HG02642 (cell line): ENCODE measurements around the gene FLRT1.

ENCODE experiments used
- ATAC-seq: cut with Tn5 transposase; IDR thresholded peaks from one replicate; pipeline ENCODE4 v1.9.1; 2021; ENCODE audit warnings: mild to moderate bottlenecking; ENCODE audit not compliant: unreplicated experiment, poor library complexity

FLRT1 gene

DNA sequence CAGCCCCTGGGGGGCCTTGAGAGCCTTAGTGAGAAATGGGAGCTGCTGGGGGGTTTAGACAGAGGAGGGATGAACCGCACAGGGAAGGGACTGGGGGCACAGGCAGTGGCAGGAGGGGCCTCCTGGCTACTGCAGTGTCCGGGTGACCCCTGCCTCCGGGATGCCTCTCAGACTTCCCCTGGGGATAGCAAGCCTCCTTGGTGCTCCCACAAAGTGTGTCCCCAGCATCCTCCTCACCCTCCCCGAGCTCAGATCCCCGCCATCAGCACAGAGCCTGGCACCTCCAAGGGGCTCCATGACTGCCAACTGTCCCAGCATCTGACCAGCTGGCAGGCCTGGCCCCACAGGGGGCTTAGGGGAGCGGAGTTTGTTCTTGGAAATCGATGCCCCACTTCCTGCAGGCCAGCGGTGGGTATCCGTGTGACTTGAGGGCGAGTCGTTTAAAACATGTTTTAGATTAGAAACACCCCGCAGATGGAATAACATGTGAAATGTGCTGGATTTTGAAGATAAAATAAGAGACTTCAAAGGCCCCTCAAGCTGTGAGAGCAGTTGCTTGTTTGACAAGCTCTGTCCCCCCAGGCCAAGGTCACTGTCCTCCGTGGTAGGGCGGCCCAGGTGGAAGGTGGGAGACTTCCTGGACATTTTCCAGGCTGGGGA is 13.5 kb upstream of the FLRT1 start:
- no peak for ATAC-seq

DNA sequence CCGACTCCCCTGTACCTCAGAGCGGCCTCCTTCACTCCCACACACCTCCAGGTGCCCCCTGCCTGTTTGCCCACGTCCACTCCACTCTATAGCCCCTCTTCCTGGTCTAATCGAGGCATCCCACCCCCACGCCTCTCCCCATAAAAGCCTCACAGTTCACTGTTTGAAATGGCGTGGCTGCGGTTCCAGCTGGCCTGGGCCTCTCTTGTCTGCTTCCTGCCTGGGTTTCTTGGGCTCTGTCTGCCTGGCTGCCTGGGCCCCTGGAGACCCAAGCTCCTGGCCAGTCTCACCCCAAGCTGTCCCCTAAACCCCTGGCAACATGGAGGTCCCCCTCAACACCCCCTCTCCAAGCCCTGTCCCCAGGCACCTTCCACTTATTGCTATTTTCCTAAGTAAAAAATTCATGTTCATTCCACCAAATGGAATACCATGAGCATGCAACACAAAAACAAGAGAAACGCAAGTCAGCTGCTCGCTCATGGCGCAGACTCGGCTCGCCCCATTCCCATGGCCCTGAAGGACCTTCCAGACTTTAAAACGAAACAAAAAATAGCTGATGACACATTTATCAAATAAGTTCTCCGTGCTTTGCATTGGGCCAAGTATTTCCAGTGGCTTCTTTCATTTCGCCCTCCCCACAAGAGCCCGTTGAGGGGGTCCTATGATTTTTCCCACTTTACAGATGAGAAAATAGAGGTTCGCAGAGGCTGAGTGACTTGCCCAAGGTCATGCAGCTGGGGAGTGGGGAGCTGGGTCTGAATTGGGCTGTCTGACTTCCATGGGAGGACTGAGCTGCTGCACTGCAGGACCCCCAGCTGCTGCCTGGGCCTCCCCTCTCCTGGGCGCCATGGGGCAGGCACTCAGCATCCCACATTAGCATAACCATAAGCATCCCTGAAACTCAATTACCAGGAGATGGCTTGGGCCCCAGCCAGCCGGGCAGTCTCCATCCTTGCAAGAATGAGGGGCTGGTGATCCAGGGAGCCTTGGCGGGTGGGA is 11.7 kb upstream of the FLRT1 start:
- ATAC-seq: no peak

DNA sequence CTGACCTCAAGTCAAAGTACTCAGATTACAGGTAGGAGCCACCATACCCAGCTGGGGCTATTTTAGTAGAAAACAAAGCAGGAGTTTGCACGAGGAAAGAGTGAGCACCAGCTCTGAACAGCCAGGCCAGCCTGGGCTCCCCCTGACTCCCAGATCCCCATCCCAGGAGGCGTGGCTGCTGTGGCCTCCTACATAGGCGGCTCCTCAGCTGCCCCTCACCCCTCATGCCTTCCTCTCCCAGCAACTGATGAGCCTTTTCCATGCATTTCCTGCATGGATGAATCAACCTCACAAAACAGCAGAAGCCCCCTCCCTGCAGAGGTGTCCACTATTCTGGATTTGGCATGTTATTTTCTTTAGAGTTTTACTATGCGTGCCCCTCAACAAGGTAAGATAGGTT is 10.5 kb upstream of the FLRT1 start:
- ATAC-seq: no peak

DNA sequence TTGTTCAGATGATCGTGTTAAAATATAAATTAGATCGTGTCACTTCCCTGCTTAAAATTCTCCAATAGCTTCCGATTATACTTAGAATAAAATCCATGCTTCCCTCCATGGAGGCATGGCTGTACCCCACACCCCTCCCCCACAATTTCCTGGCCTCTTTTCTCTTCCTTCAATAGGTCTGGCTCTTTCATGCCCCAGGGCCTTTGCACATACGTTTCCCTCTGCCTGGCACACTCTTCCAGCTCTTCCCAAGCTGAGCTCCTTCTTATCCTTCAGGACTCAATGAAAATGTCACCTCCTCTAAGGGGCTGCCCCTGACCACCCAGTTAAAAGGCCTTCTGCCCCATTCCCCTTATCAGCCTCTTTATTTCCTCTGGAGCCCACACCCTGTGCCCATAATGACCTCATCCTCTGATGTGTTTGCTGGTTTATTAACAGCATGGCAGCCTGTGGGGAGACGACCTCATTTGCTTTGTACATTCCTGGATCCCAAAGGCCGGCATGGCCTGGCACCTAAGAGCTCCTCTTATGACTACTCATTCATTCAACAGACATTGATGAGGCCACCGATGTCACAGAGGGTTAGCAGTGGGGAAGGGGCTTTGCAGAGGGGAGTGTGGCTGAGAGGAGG is 9.0 kb upstream of the FLRT1 start:
- ATAC-seq: no peak

DNA sequence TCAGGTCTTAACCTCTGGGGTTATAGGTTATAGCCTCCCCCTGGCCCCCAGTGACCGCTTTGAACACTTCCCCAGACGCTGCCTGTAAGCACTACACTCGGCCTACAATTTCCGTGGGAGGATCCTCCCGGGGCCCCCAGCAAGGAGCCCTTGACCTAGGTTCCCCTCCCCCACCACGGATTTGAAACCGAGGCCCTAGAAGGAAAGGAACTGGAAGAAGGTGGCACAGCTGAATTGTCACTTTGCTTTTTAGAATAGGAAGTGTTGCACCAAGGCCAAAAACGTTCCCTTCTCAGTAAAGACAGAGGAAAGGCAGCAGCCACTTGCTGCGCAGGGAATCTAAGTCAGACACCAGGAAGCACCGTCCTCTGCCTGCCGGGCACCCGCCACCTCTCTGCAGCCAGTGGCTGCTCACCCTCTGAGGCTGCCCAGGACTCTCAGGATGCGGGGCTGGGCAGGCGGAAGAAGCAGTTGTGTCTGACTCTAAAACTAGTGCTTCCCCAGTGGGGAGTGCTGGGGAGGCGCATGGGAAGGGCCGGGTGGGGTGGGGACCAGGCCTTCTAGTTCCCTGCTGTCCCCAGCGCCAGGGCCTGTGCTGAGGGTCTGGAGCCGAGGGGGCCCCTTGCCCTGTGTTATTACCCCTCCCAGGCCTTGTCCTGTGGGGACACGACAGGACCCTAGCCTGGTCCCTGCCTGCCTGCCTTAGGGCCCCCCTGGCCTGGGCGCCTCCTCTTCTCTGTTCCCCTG is 7.9 kb upstream of the FLRT1 start:
- no peak for ATAC-seq

DNA sequence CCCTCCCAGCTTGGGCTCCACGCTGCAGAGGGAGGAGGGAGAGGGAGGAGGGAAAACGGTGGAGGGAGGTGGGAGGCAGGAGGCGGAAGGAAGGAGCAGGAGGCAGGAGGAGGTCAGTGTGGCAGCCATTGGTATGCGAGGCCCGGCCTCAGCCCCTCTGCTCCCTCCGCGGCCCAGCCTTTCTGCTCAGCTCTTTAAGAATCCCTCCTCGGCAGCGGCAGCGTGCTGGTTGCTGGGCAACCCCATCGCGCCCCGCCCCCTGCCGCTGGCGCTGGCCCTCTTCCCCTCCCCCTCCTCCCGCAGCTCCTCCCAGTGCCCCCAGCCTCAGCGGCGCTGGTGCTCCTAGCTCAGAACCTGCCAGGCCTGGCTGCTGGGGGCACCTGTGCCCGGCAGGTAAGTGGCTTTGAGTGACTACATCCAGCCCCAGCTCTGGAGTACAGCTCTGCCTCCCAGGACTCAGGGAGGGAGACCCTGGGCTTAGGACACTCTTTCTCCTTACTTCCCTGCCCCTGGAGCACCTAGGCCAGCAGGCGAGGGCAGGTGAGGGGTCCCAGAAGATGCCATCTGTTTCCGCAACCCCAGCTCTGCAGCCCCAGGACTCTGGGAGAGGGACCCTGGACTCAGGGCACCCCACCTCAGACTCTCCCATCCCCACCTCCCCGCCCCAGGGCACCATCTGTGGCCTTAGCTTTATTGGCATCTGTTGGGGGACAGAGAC is 7.2 kb upstream of the FLRT1 start:
- no peak for ATAC-seq

DNA sequence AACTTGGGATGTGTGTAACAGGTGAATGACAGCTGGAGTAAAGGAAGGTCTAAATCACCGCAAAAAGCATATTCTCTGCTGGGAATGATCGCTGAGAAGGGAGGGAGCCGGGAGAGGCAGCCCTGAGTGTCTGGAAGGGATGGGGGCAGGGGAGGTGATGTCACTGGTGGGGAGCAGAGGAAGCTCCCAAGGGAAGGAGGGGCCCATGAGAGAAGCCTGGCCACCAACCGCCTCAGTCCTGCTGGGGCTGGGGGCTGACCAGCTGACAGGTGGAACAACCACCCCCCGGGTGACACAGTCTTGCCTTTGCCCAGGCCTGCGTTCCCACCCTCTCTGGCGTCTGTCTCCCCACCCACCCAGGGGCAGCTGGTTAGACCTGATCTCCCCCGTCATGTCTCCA is 6.0 kb upstream of the FLRT1 start:
- ATAC-seq: no peak

DNA sequence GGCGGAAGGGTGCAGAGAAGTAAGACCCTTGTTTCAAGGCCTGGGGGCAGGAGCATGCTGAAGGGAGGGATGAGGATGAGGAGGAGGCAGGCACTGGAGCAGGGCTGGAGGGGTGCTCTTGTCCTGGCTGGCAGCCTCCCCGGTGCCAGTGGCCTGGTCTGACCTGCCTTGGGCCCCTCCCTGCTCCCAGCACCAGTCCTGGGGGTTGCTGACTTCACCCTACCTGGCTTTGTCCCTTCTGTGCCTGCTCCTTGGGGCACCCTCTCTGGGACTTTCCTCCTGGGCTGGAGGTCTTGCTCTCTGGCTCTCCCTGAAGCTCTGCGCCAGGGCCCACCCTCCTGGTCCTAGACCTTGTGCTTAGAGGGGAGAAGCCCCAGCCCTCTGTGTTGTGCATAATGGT is 4.7 kb upstream of the FLRT1 start:
- no peak for ATAC-seq

DNA sequence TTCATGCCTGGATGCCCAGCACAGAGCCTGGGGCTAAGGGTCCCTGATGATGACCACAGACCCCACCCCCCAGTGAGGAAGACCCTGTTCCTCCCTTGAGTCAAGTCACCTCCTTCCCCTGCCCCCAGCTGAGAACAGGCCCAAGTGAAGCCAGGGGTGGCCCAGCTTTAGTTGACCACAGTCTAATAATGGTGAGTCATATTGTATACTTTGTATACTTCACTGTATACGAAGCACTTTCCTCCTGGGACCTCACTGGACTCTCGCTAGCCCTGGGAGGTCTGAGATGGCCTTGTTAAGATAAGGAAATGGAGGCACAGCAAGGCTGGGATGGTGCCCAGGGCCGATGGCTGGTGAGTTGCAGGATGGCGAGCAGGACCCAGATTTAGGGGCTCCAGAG is 3.7 kb upstream of the FLRT1 start:
- no peak for ATAC-seq

DNA sequence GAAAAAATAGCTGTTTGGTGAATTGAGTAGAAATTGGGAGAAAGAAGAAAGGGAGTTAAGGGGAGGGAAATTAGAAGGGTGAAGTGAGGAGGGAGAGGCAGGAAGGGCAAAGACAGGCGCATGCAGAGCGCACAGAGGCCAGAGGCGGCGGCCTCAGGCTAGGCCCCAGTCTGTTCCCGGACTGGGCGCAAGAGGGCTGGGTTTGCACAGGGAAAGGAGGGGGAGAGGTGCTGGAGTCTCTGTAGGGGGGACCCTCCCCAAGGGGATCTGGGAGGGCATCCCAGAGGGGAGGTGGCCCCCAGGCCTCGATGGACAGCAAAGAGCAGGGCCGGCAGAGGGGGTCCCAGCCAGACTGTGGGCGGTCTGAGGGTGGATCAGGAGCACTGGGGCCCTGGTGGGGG is 1.3 kb upstream of the FLRT1 start:
- ATAC-seq: no peak

DNA sequence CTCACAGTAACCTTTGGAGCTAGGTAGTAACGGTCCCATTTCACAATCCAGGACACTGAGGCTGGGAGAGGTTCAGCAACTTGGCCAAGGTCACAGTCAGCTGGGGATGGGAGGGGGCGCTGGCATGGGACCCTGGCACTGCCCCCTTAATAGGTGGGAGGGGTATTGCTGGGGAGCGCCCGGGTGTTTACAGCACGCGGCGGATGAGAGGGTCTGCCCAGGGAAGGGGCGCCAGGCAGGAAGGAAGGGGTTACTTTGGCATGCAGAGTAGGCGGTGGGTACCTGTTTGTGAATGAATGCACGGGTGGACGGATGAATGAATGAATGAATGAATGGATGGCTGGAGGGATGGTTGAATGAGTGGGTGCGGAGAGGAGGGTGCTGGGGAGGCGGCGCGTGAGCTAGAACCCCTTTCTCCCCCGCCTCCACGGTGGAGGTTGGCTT is 628 bp upstream of the FLRT1 start:
- ATAC-seq: no peak

DNA sequence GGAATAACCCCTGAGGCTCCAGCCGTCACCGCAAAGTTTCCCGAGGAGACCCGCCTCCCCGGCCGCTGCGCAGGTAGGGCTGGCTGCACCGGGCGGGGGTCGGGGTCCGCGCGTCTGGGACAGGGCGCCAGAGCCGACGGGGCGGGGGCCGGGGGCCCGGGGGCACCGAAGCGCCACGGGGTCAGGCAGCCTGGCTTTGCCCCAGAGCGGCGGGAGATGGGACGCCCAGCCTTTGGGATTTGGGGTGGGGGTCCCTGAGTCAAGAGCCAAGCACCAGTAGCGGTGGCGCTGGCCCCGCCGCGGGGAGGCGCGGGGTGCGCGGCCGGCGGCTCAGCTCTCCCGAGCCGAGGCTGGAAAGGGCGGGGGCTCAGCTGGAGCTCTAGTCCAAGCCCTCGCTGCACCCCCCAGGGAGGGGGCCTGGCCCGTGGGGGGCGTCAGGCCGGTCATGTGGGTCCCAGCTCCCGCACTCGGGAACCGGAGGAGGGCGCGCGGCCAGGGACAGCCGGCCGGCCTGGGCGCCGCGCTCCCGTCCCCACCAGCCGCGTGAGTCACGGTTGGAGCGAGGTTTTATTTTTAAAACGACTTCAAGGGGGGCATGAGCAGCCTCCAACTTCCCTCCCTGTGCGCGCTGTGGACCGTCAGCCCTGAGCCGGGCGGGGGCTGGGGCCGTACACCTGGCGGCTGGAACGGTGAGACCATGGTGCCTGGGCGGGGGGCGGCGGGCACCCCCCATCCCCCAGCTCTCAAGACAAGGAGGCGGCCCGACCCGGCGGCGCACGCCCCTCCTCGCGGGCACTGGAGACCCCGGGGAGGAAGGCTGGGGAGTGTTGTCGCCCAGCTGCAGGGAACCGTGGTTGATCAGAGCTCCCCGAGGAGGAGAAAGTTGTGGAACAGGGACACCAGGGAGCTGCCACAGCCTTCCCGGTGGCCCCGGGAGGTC is 626 bp downstream of the FLRT1 start:
- no peak for ATAC-seq

DNA sequence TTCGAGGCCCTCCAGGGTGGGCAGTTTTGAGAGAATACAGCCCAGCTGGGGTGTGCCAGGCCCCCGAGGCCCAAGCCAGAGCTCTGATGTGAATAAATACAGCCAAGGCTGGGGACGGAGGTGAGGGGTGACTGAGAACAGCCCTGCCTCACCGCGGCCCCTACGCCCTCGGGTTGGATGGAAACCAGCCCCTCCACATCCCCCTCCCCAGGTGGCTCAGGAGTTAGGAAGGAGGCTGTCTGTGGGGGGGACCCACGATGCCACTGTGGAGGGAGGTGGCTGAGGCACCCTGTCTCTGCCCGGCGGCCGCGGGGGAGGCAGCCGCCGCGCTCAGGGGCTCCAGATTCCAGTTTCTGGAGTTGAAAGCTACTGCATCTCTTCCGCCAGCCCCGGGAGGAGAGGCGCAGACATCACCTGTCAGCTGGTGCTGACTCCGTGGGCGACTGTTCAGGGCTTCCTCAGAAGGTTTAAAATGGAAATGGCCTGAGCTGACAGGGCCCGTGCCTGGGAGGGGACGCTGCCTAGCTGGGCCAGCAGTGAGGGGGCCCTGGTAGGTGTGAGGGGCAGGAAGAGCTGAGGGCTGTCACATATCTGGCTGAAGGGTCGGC is 1.4 kb downstream of the FLRT1 start:
- no peak for ATAC-seq

DNA sequence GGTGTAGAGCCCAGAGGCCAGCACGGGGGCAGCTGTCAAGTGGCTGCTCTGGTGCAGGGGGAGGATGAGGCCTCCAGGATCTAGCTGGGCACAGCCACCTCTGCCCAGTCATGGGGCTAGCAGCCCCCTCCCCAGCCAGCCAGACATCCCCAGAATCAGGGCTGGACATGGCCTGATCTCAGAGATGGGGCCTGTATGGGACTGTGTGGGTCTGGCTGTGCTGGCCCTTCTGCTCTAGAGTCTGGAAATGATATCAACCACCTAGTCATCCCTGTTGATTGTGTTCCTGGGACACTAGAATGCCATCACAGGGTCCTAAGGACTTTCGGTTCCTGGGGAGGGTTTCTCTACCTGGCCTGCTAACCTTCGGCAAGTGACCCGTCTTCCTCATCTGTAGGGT is 2.8 kb downstream of the FLRT1 start:
- no peak for ATAC-seq

DNA sequence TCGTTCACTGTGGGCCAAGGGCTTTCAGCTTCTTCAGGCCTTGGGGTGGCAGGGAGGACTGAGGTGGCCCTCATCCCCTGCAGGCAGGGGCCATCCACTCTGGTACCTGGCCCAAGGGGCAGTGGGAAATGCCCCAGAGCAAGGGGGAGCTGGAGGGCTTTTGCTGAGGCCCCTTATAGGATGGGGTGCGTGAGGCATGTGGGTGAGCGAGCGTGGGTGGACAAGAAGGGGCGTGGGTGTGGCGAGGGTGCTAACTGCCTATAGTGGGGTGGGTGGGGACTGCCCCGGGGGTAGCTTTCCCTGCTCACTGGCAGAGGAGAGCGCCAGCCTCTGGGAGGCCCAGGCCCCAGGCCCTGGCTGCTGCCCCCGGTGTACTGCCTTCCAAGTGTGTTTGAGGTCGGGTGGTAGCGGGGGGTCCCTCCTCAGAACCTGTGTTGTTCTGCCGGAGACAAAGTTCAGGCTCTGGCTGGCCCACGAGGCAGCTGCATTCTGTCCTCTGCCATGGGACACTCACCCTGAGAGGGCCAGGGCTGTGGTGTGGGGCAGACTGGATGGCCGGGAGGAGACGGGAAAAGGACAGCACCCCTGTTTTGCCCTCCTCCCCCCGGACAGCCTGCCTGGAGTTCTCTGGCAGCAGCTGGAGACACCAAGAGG is 3.4 kb downstream of the FLRT1 start:
- no peak for ATAC-seq

DNA sequence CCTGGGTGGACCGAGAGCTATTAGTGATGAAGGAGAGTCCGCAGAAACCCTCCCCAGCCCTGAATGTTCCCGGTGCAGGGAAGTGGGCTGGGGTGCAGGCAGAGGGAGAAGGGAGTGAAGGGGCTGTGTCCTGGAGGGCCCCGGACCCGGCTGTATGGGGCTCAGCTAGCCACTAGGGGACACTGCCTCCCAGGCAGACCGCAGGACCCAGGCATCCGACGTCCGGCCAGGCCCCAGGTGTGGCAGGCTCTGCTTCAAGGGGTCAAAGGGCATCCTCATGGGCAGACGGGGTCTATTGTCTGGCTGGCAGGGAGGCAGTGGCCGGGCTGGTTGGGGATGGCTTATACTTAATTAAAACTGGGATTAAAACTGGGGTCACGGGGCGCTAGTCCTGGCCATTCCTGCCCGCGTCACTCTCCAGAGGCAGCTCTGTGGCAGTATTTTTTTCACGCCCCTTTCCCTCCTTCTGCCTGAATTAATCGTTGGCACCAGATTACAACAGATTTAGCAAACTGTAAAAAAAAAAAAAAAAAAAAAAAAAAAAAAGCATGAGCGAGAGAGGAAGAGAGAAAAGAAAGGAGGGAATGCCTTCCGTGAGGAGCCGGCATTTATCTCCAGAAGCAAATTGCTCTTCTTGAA is 5.1 kb downstream of the FLRT1 start:
- ATAC-seq: no peak

DNA sequence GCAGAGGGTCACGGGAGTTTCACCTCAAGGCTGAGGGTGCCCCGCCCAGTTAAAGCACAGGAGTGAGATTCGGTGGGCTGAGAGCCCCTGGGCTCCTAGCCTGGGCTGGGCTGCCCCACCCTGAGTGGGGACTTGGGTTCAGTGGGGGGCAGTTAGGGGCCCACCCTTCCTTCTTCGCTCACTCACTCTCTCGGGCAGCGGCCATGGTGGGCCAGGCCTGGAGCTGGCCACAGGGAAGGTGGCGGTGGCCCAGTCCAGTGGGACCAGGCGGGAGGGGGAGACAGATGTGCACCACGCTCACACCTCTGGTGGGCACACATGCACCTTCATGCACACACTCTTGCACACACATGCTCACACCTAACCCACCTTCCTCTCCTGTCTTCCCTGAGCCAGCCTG is 6.1 kb downstream of the FLRT1 start:
- no peak for ATAC-seq
